Fibroblast of skin of left quadriceps (primary cell): ENCODE data around the gene CENPB.

Experiments
- DNase-seq, 2 experiments: peaks; one replicate each; pipeline ENCODE4 v3.0.0-alpha.2; 2013; ENCODE audit warnings: low read depth in 2 of 2

CENPB gene

DNA sequence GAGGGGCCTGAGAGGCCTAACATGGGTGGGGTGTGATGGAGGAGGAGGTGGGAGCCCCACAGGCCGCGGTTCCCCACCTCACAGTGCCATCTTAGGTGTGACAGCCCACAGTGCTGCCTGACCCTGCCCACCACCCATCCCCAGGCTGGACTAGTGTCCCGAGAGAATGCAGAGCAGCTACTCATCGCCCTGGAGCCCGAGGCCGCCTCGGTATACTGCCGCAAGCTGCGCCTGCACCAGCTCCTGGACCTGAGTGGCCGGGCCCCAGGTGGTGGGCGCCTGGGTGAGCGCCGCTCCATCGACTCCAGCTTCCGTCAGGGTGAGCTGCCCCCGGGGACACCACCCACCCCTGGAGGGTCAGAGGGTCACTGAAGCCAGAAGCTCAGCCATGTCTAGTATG, 38.5 kb downstream of the CENPB start:
- DNase-seq, result no peak

DNA sequence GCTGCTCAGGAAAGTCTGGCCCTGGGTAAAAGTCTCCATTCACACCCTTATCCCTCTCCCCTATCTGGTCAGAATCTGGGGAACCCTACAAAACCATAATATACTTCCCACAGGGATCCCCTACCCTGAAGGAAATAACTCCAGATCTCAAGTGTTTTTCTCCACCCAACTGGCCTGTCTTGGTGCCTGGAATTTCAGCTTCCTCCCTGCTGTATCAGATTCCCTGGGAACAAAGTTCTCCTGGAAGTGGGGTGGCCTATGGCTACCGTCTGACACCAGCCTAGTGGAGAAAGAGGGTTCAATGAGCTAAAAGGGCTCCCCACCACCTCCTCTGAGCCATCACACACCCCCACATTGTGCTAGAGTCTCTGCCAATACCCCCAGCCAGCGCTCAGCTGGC, 39.1 kb downstream of the CENPB start:
- no peak for DNase-seq

DNA sequence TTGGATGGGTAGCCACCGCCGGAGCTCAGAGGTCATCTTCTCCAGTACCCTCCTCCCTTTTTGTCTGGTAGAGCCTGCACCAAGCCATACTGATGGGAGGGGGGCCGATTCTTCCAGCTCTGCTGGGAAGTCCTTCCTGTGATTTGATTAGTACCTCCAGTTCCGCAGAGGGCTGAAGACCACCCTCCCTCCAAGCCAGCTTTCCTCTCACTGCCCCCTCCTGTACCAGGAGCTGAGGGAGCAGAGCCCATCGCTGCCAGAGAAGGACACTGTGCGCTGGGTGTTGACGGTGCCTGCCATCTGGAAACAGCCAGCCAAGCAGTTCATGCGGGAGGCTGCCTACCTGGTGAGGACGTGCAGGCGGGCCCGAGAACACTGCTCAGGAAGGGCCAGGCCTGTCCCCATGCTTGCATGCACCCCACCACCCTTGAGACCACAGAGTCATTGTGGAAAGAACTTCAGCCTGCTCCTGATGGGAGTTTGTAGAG, 40.8 kb downstream of the CENPB start:
- no peak for DNase-seq

DNA sequence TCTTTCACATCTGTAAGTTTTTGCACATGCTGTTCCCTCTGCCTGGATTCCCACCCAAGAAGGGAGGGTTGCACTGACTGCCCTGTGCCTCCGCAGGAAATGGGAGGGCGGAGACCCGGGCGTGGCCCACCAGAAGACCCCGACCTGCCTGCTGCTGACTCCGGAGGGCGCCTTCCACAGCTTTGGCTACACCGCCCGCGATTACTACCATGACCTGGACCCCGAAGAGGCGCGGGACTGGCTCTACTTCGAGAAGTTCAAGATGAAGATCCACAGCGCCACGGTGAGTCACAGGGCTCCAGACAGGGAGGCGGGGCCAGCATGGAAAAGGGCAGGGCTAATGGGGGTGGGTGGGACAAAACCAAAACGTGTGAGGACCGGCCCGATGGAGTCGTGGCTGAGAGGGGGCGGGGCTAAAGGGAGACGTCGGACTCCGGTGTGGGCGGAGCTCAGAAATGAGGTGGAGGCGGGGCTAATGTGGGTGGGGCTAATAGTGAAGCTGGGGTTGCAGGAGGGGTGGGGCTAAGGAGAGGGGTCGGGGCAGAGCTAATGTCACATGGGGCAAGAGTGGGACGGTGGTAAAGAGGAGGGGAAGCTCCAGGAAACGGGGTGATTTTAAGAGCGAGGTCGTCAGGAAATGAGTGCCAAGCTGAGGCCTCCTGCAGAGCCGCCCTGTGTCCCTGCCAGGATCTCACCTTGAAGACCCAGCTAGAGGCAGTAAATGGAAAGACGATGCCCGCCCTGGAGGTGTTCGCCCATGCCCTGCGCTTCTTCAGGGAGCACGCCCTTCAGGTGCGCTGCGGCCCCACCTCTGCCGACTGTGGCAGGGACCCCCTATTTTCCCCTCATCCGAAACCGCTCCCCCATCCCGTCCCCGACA, 41.5 kb downstream of the CENPB start:
- no peak for DNase-seq

DNA sequence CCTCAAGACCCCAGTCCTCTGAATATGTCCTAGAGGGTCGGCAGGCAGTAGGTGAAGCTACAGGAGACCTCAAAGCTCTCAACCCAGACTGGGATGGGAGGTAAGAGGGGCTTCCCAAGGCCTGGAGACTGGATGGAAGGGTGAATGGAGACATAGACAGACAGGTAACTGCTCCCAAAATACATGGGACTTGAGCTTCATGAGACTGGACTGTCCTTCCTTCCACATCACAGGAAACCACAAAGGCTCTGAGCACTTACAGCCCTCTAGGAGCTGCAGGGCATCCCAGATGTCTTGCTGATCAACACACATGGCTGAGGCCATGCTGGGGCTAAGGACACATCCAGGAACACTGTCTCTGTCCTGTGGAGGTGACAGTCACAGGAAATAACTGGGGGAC, 42.5 kb downstream of the CENPB start:
- no peak for DNase-seq

DNA sequence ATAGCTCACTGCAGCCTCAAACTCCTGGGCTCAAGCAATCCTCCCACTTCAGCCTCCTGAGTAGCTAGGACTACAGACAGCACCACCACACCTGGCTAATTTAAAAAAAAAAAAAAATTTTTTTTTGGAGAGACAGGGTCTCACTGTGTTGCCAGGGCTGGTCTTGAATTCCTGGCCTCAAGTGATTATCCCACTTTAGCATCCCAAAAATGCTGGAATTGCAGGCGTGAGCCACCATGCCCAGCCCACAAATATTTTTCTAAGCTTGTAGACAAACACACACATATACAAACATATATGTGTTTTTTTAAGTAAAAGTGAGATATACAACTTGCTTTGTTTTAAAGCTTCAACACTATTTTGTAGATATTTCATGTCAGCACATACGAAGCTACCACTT, 43.3 kb downstream of the CENPB start:
- no peak for DNase-seq

DNA sequence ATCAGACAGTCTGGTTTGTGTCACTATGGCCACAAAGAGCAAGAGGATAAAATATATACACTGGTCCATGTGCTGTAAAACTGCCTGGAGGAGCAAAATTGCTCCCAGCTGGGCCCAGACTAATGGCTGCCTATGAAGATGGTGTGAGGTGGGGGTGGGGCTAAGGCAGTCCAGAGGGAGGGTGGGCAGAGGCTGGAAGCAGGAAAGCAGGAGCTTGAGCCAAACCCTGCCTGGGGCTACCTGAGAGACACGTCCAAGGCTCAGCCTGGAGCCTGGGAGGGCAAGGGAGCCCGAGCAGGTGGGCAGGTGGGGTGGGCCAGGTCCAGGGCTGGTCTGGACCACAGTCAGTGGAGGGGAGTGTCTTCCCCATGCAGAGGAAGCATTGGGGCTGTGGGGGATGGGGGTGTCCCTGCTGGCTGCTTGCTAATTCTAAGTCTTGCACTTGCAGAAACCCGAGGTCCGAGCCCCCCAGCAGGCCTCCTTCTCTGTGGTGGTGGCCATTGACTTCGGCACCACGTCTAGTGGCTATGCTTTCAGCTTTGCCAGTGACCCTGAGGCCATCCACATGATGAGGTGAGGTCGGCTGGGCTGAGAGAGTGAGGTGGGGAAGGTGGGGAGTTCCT, 44.6 kb downstream of the CENPB start:
- DNase-seq, result no peak

DNA sequence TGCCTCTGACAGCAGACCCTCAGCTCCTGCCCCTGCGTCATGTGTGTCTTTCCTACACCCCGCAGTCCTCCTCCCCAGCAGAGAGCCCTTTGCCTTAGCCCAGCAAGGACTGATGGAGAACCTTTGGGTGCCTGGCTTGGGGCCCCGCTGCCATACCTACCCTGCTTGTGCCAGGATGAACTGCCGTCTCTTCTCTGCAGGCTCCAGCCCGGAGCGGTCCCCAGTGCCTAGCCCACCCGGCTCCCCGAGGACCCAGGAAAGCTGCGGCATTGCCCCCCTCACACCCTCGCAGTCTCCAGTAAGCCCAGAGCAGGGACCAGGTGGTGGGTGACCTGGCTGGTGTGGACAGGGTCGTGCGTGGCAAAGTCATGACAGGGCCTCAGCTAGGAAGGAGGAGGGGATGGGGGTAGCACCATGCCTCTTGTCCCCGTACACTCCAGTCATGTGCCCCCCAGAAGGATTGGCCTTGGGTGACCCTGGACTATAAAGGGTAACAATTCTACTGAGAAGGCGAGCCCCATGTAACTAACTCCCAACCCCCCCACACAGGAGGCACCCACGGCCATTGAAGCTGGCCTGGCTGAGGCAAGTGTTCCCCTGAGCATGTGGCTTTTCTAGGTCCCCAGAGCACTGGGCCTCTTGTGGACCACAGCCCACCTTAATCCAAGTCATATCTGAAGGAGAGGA, 45.8 kb downstream of the CENPB start:
- no peak for DNase-seq

DNA sequence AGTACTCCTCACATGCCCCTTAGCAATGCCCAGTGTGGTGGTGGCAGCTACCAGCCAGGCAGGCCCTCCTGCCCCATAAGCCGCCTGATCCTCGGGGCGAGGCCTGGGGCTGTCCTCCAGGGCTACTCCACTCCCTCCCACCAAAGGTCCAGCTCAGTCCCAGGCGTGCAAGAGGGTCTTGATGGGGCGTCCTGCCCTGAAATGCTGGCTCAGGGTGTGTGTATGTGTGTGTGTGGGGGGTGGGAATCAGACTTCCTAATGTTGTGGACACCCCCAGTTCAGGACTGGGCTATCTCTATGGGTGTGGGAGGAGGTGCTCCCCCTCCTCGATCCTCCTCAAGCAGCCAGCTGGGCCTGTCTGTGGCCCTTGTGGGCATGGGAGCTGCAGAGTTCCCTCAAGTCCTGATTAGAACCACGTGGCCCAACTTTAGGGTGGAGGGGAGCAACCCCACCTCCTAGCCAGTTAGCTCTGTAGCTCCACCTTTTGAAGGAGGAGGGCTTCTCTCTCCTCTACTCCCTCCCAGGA, 46.6 kb downstream of the CENPB start:
- no peak for DNase-seq

DNA sequence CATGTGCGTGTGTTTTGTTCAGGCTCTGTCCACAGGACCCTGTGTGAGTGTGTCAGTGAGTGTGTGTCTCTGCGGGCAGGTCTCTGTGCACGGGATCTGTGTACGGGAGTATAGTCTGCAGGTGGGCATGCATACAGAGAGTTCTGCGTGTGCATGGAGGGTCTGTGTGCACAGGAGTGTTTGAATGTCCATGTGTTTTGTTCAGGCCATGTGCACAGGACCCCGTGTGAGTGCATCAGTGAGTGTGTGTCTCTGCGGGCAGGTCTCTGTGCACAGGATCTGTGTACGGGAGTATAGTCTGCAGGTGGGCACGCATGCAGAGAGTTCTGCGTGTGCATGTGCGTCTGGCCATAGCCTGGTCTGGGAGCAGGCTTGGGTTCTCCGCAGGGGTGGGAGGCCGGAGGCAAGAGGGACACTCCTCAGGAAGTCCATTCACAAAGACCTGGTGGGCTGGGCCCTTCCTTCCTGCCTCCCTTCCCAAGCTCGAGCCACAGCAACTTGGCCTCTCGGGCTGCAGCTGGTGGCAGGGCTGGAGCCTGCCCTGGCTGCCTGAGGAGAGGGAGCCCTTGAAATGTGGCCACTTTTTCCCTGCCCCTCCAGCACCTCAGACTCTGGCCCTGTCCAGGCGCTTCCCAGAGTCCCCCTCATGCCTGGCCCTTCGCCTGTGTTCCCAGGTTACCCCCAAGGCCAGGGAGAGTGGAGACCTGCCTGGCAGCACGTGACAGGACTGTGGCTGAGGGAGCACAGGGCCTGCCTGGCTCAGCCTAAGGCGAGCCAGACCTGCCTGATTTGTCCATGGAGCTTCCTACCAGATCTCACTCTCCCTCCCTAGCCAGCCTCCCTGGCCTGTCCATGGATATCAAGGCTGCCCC, 47.2 kb downstream of the CENPB start:
- DNase-seq, result no peak

DNA sequence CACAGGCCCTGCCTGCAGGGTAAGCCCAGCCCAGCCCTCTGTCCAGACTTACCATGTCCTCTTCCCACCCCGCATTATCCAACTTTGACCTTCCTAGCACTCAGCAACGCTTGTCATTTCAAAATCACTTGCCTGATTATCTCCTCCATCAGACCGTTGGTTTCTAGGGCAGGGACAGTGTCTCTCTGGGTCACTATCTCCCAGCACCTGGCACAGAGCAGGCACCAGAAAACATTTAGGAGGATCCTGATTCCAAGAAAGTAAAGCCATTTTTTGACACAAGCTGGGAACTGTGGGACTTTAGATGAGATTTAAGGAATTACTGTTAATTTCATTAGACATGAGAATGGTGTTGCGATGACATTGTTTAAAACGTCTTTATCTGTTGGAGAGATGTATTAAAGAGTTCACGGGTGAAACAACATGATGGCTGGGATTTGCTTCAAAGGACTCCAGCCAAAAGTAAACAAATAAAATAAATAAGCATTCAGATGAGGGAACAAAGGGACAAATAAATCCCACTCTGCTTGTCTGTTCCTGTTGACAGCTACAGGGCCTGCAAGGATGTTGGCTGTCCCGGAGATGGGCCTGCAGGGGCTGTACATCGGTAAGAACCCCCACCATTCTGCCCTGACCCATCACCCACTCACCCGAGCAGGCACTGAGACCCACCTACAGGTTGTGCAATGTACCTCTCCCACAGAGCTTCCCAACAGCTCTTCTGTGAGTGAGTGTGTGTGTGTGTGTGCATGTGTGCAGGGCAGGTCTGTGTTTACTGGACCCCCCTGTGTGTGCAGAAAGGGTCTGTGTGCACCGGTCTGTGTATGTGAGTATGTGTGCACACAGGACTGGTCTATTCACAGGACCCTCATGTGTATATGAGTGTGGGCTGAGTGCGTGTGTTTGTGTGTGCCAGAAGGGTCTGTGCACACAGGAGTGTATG, 48.2 kb downstream of the CENPB start:
- no peak for DNase-seq

DNA sequence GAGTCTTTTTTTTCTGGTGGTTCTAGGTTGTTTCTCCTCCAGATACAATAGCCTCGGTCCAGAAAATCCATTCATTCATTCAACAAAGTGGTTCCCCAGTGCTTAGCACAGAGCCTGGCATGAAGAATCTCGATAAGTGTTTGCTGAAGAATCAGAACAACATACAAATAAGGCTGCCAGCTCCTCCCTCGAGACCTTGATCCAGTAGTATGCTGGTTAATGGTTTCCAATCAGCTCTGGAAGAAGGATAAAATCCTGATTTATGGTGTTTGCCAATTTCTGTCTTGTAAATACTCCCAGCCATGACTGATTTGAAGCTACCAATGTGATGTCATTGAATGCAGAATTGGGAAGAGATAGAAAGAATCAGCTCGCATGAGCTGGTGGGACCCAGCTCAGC, 50.8 kb downstream of the CENPB start:
- no peak for DNase-seq

DNA sequence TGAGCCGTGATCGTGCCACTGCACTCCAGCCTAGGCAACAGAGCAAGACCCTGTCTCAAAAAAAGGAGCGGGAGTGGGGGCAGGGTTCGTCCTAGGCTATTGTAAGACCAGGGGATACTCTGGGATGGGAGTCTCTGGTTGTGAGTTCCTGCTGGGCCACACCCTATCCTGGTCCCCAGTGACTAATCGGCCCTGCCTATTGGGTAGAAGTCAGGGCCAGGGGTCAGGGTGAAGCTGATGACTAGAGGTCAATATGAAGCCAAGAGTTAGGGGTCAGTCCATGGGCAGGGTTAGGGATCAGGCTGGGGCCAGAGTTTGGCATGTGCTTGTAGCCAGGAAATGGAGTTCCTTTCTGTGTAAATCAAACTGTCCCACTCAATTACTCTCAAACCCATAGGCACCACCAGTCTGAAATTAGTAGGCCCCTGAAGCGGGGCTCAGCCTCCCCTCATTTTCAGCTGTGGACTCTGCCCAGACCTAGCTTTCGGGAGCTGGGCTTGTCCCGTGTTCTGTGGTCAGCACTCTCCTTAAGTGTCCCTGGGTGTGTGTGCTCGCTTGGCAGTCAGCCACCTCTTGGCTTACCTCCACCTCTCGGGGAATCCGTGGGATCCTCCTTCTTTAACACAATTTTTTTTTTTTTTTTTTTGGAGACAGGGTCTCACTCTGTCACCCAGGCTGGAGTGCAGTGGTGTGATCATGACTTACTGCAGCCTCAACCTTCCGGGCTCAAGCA, 52.3 kb downstream of the CENPB start:
- no peak for DNase-seq
